ENCODE data around the gene NTSR1.

DNA sequence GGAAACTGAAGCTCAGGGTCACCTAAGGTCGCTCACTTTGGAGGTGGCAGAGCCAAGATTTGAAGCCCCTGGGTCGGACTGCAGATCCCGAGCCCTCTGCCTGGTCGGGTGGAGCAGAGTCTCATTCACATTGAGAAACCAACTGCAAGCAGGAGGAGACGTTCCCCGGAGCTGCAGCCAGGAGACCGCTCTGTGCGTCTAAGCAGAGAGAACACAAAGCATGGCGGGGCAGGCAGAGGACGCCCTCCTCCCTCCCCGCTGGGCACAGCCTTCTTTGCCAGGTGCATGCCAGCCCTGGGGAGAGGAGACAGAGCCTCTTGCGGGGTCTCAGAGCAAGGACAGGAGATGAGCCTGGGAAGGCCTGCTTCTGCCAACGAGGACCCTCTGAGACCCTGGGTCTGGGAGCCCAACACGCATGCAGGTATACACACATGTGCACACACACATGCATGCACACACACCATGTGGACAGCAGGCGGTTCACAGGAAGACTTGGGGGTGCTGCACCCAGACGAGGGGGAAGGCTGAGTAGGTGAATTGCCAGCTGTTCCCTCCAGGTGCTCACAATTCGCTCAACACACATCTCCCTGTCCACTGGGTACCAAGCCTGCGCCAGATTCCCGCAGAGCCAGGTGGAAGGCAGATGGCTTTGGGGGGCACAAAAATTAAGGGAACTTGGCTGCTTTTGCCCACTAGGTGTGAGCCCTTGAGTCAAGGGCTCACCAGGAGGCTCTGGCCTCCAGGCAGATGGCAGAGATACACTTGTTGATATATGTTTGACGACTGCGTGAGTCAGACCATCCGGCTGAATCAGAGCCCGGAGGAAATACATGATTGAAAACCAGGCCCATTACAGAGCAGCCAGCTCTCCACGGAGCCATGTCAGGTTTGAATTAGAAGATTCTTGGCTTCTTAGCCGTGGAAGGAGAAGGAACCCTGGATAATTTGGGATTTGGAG is 5.5 kb upstream of the NTSR1 start:
- TF ChIP-seq, protein P1, sequence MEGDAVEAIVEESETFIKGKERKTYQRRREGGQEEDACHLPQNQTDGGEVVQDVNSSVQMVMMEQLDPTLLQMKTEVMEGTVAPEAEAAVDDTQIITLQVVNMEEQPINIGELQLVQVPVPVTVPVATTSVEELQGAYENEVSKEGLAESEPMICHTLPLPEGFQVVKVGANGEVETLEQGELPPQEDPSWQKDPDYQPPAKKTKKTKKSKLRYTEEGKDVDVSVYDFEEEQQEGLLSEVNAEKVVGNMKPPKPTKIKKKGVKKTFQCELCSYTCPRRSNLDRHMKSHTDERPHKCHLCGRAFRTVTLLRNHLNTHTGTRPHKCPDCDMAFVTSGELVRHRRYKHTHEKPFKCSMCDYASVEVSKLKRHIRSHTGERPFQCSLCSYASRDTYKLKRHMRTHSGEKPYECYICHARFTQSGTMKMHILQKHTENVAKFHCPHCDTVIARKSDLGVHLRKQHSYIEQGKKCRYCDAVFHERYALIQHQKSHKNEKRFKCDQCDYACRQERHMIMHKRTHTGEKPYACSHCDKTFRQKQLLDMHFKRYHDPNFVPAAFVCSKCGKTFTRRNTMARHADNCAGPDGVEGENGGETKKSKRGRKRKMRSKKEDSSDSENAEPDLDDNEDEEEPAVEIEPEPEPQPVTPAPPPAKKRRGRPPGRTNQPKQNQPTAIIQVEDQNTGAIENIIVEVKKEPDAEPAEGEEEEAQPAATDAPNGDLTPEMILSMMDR (IDR thresholded peaks at IDR 0.05; ENCODE audit: insufficient read depth, low read length), result no peak
- TF ChIP-seq GABPA (IDR thresholded peaks at IDR 0.05; ENCODE audit: low read depth), result no peak
- TF ChIP-seq, protein P2, sequence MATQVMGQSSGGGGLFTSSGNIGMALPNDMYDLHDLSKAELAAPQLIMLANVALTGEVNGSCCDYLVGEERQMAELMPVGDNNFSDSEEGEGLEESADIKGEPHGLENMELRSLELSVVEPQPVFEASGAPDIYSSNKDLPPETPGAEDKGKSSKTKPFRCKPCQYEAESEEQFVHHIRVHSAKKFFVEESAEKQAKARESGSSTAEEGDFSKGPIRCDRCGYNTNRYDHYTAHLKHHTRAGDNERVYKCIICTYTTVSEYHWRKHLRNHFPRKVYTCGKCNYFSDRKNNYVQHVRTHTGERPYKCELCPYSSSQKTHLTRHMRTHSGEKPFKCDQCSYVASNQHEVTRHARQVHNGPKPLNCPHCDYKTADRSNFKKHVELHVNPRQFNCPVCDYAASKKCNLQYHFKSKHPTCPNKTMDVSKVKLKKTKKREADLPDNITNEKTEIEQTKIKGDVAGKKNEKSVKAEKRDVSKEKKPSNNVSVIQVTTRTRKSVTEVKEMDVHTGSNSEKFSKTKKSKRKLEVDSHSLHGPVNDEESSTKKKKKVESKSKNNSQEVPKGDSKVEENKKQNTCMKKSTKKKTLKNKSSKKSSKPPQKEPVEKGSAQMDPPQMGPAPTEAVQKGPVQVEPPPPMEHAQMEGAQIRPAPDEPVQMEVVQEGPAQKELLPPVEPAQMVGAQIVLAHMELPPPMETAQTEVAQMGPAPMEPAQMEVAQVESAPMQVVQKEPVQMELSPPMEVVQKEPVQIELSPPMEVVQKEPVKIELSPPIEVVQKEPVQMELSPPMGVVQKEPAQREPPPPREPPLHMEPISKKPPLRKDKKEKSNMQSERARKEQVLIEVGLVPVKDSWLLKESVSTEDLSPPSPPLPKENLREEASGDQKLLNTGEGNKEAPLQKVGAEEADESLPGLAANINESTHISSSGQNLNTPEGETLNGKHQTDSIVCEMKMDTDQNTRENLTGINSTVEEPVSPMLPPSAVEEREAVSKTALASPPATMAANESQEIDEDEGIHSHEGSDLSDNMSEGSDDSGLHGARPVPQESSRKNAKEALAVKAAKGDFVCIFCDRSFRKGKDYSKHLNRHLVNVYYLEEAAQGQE (IDR thresholded peaks at IDR 0.05; ENCODE audit: insufficient replicate concordance, low read depth), result no peak
